ENCODE data around the gene DDC.

Gene DDC

DNA sequence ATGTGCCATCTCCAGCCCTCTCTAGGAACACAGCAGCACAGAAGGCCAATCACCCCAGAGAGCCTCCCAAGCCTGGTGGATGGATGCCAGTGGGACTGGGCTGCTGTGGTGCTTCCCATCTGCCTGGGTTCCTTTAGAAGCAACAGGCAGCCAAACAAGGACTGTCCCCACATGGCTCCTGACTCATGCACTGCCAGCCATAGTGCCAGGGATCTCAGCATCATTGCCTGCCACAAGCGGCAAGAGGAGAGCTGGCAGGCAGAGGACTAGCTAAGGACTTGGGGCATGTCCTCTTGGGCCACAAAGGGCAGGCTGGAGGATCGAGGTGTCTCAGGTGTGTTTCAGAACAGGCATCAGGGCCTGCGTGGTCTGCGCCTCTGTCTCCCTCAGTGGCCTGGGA is 91.7 kb downstream of the DDC start:
- H3K4me1 ChIP-seq (ENCODE audit: control insufficient read depth in 1 of 2, insufficient read depth in 2 of 2, low read length in 2 of 2), result no peaks in the 10 kb centered on the region
- H3K79me2 ChIP-seq (ENCODE audit: control insufficient read depth, insufficient read depth, low read length, poor library complexity), result no peaks in the 10 kb centered on the region
- no peaks in the 10 kb centered on the region for H3K27me3 ChIP-seq (ENCODE audit: insufficient read depth, low read length)
- H3K79me1 ChIP-seq (ENCODE audit: low read length), result no peaks in the 10 kb centered on the region
- no peaks in the 10 kb centered on the region for H3K9me3 ChIP-seq (ENCODE audit: insufficient read depth, low read depth, low read length)
- no peak overlapping the region for H3K4me2 ChIP-seq (ENCODE audit: low read length)
- no peak overlapping the region for H3K14ac ChIP-seq (ENCODE audit: low read length)
- no peak overlapping the region for H2BK12ac ChIP-seq (ENCODE audit: low read length)
- no peak overlapping the region for H3K27ac ChIP-seq (ENCODE audit: low read depth, low read length)
- DNase-seq, result no peak
- H4K91ac ChIP-seq (ENCODE audit: low read depth, low read length), result no peak overlapping the region
- no peak overlapping the region for H3K23ac ChIP-seq (ENCODE audit: low read length)
- no peak overlapping the region for H2BK120ac ChIP-seq (ENCODE audit: insufficient read depth, low read length, poor library complexity)
- H3K9ac ChIP-seq (ENCODE audit: low read length), result no peak overlapping the region
- no peak overlapping the region for H3K4me3 ChIP-seq (ENCODE audit: low read depth, low read length)
- no peak overlapping the region for H3K4ac ChIP-seq (ENCODE audit: low read depth, low read length)
- no CpG with 5 or more reads among the region's 4 CpGs for WGBS (ENCODE audit: extremely low coverage, insufficient coverage, insufficient read length)
- no peak overlapping the region for H3K18ac ChIP-seq (ENCODE audit: low read length)
- H4K8ac ChIP-seq (ENCODE audit: low read depth, low read length), result no peak overlapping the region
- H2AFZ ChIP-seq (ENCODE audit: insufficient read depth, low read length, poor library complexity), result no peak overlapping the region
- no peak overlapping the region for H2BK5ac ChIP-seq (ENCODE audit: low read depth, low read length, poor library complexity)
- H2AK5ac ChIP-seq (ENCODE audit: low read length), result no peak overlapping the region
- H4K12ac ChIP-seq (ENCODE audit: low read depth, low read length), result no peak overlapping the region
- no peaks in the 10 kb centered on the region for H3K36me3 ChIP-seq (ENCODE audit: control insufficient read depth in 1 of 2, insufficient read depth in 2 of 2, low read length in 2 of 2)

DNA sequence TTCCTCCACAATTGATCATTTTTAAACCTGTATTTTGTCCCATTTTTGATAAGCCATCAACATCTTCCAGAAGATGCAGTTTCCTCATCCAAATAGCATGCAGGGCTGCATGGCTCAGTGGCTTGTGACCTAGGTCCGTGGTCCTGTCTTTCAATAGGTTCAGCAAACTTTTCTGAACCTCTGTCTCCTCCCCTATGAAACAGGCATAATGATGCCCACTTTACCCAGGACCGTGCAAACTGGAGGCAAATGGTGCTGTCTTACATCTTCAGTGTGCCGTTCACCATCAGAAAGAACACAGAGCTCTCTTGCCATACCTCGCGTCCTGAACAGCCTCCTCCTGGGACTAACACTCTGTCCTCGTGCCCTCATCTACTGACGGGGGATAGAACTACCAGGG is 92.8 kb downstream of the DDC start:
- Histone ChIP-seq H3K4me2 (ENCODE audit: low read length) (no peak overlapping the region), H3K9ac (ENCODE audit: low read length) (no peak overlapping the region)
- WGBS (ENCODE audit: extremely low coverage, insufficient coverage, insufficient read length), result no CpG with 5 or more reads among the region's 7 CpGs

DNA sequence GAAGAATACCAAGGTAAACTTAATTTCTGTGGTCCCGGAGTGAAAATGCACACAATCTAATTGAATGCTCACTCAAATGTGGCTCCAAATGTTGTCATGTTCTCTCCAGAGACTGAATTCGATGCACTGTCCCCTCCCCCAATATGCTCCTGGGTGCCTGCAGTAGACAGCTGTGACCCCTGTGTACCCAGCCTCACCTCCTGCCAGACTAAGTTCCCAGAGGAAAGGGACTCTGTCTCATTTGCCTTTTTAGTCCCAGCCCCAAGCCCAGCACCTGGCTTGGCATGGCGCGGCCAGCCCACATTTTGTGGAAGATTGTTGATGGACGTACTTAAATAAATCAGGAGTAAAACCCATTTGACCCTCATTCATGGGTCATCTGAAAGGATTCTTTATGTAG is 93.2 kb downstream of the DDC start:
- Histone ChIP-seq H2AFZ (ENCODE audit: insufficient read depth, low read length, poor library complexity) (no peak overlapping the region), H3K79me2 (ENCODE audit: control insufficient read depth, insufficient read depth, low read length, poor library complexity) (no peaks in the 10 kb centered on the region), H3K9me3 (ENCODE audit: insufficient read depth, low read depth, low read length) (no peaks in the 10 kb centered on the region), H2BK120ac (ENCODE audit: insufficient read depth, low read length, poor library complexity) (no peak overlapping the region), H3K27ac (ENCODE audit: low read depth, low read length) (no peak overlapping the region), H3K27me3 (ENCODE audit: insufficient read depth, low read length) (no peaks in the 10 kb centered on the region), H3K36me3 (ENCODE audit: control insufficient read depth in 1 of 2, insufficient read depth in 2 of 2, low read length in 2 of 2) (no peaks in the 10 kb centered on the region), H2BK5ac (ENCODE audit: low read depth, low read length, poor library complexity) (no peak overlapping the region), H3K79me1 (ENCODE audit: low read length) (no peaks in the 10 kb centered on the region), H2AK5ac (ENCODE audit: low read length) (no peak overlapping the region), H3K18ac (ENCODE audit: low read length) (no peak overlapping the region), H2BK12ac (ENCODE audit: low read length) (no peak overlapping the region), H3K4me1 (ENCODE audit: control insufficient read depth in 1 of 2, insufficient read depth in 2 of 2, low read length in 2 of 2) (no peaks in the 10 kb centered on the region), H4K12ac (ENCODE audit: low read depth, low read length) (no peak overlapping the region), H3K9ac (ENCODE audit: low read length) (no peak overlapping the region), H4K8ac (ENCODE audit: low read depth, low read length) (no peak overlapping the region), H3K14ac (ENCODE audit: low read length) (no peak overlapping the region), H3K4ac (ENCODE audit: low read depth, low read length) (no peak overlapping the region), H4K91ac (ENCODE audit: low read depth, low read length) (no peak overlapping the region), H3K4me3 (ENCODE audit: low read depth, low read length) (no peak overlapping the region), H3K4me2 (ENCODE audit: low read length) (no peak overlapping the region), H3K23ac (ENCODE audit: low read length) (no peak overlapping the region)
- WGBS (ENCODE audit: extremely low coverage, insufficient coverage, insufficient read length), result no CpG with 5 or more reads among the region's 5 CpGs
- DNase-seq, result no peak

More for the DNA sequence above, 92.8 kb downstream of the DDC start:
- no peaks in the 10 kb centered on the region for H3K4me1 ChIP-seq (ENCODE audit: control insufficient read depth in 1 of 2, insufficient read depth in 2 of 2, low read length in 2 of 2)
- H3K79me2 ChIP-seq (ENCODE audit: control insufficient read depth, insufficient read depth, low read length, poor library complexity), result no peaks in the 10 kb centered on the region
- no peak overlapping the region for H4K12ac ChIP-seq (ENCODE audit: low read depth, low read length)
- H4K8ac ChIP-seq (ENCODE audit: low read depth, low read length), result no peak overlapping the region
- no peak overlapping the region for H2BK12ac ChIP-seq (ENCODE audit: low read length)
- no peak overlapping the region for H3K27ac ChIP-seq (ENCODE audit: low read depth, low read length)
- no peak overlapping the region for H3K14ac ChIP-seq (ENCODE audit: low read length)
- no peaks in the 10 kb centered on the region for H3K9me3 ChIP-seq (ENCODE audit: insufficient read depth, low read depth, low read length)
- H3K4ac ChIP-seq (ENCODE audit: low read depth, low read length), result no peak overlapping the region
- no peak overlapping the region for H4K91ac ChIP-seq (ENCODE audit: low read depth, low read length)
- no peak overlapping the region for H2AFZ ChIP-seq (ENCODE audit: insufficient read depth, low read length, poor library complexity)
- no peak overlapping the region for H3K4me3 ChIP-seq (ENCODE audit: low read depth, low read length)
- no peaks in the 10 kb centered on the region for H3K27me3 ChIP-seq (ENCODE audit: insufficient read depth, low read length)
- no peaks in the 10 kb centered on the region for H3K79me1 ChIP-seq (ENCODE audit: low read length)
- H2AK5ac ChIP-seq (ENCODE audit: low read length), result no peak overlapping the region
- no peaks in the 10 kb centered on the region for H3K36me3 ChIP-seq (ENCODE audit: control insufficient read depth in 1 of 2, insufficient read depth in 2 of 2, low read length in 2 of 2)
- H3K23ac ChIP-seq (ENCODE audit: low read length), result no peak overlapping the region
- H2BK120ac ChIP-seq (ENCODE audit: insufficient read depth, low read length, poor library complexity), result no peak overlapping the region
- no peak overlapping the region for H2BK5ac ChIP-seq (ENCODE audit: low read depth, low read length, poor library complexity)
- H3K18ac ChIP-seq (ENCODE audit: low read length), result no peak overlapping the region
- no peak for DNase-seq

DNA sequence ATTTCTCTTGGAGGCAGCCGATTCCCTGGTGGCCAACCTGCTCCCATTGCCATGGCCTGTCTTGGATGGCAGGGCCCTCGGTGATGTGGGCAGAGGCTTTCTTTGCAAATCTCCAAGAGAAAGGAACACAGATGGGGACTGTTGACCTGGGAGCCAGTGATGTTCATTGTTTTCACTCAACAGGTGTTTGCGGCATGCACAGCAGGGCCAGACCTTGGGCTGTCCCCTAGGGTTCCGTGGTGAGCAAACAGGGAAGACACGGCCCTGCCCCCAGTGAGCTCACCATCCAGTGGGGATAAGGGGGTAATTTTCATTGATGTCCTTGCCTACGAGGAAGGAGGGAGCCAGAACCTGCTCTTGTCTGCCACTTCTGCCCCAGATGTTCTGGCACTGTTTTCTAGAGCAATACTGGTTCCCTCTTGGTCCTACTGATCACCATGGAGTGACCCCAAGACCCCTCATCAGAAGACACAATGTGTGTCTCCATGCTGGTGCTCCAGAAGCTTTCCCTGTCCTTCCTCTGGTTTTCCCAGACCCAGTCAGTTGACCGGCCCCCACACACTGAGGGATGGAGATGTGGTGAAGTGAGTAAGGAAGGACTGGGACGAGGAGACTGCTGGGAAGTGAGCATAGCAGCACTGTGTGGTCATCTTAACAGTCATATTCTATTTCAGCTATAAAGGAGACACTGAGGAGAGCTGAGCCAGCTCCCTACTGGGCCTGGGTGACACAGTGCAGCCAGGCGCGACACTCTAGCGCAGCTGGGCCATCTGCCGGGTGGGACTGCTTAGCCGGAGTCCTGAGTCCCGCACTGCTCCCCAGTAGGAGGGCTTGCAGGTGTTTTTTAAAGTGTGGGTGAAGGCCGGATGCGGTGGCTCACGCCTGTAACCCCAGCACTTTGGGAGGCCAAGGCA is 94.7 kb downstream of the DDC start:
- Histone ChIP-seq H3K4me1 (ENCODE audit: control insufficient read depth in 1 of 2, insufficient read depth in 2 of 2, low read length in 2 of 2) (no peaks in the 10 kb centered on the region), H4K8ac (ENCODE audit: low read depth, low read length) (no peak overlapping the region), H3K79me1 (ENCODE audit: low read length) (no peaks in the 10 kb centered on the region), H3K4me3 (ENCODE audit: low read depth, low read length) (no peak overlapping the region), H3K9me3 (ENCODE audit: insufficient read depth, low read depth, low read length) (no peaks in the 10 kb centered on the region), H3K9ac (ENCODE audit: low read length) (no peak overlapping the region), H3K4ac (ENCODE audit: low read depth, low read length) (no peak overlapping the region), H3K27ac (ENCODE audit: low read depth, low read length) (no peak overlapping the region), H3K27me3 (ENCODE audit: insufficient read depth, low read length) (no peaks in the 10 kb centered on the region), H2AFZ (ENCODE audit: insufficient read depth, low read length, poor library complexity) (no peak overlapping the region), H3K4me2 (ENCODE audit: low read length) (no peak overlapping the region), H3K36me3 (ENCODE audit: control insufficient read depth in 1 of 2, insufficient read depth in 2 of 2, low read length in 2 of 2) (no peaks in the 10 kb centered on the region), H2BK12ac (ENCODE audit: low read length) (no peak overlapping the region), H2AK5ac (ENCODE audit: low read length) (no peak overlapping the region), H3K18ac (ENCODE audit: low read length) (no peak overlapping the region), H2BK120ac (ENCODE audit: insufficient read depth, low read length, poor library complexity) (no peak overlapping the region), H3K23ac (ENCODE audit: low read length) (no peak overlapping the region), H3K14ac (ENCODE audit: low read length) (no peak overlapping the region), H3K79me2 (ENCODE audit: control insufficient read depth, insufficient read depth, low read length, poor library complexity) (no peaks in the 10 kb centered on the region), H4K91ac (ENCODE audit: low read depth, low read length) (no peak overlapping the region), H4K12ac (ENCODE audit: low read depth, low read length) (no peak overlapping the region), H2BK5ac (ENCODE audit: low read depth, low read length, poor library complexity) (no peak overlapping the region)
- no peak for DNase-seq
- no CpG with 5 or more reads among the region's 17 CpGs for WGBS (ENCODE audit: extremely low coverage, insufficient coverage, insufficient read length)

Data from trophoblast cell (in vitro differentiated cells and primary cell).